GM21367 (cell line): ENCODE results near the gene OR13C2.
"Not testable (repeated sequence)": the region's sequence is repeated elsewhere in the genome, so short reads cannot be mapped to it uniquely, and the experiment has no call there.

Experiments
- ATAC-seq: cut with Tn5 transposase; IDR thresholded peaks from one replicate; pipeline ENCODE4 v1.9.1; 2021; ENCODE audit not compliant: unreplicated experiment

The OR13C2 gene, protein sequence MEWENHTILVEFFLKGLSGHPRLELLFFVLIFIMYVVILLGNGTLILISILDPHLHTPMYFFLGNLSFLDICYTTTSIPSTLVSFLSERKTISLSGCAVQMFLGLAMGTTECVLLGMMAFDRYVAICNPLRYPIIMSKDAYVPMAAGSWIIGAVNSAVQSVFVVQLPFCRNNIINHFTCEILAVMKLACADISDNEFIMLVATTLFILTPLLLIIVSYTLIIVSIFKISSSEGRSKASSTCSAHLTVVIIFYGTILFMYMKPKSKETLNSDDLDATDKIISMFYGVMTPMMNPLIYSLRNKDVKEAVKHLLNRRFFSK

DNA sequence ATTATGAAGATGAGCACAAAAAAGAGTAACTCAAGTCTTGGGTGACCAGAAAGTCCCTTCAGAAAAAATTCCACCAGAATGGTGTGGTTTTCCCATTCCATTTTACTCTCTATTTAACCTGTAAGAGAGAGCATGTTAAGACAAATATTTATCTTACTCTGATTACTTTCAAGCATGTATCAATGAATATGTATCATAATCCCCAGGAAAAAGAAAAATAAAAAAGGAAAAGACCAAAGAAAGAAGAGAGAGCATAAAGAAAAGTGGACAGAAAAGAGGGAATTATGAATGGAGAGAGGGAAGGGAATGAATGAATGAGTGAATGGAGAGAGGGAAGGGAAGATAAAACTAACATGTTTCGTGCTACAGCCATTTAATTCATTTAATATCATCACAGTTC lies at the start of gene OR13C2:
Gene OR13C2 (minus strand): TSS at position 101 of the 400 bp plus-strand sequence. CDS start 0 bp downstream, at position 101.
- not testable (repeated sequence) for ATAC-seq

DNA sequence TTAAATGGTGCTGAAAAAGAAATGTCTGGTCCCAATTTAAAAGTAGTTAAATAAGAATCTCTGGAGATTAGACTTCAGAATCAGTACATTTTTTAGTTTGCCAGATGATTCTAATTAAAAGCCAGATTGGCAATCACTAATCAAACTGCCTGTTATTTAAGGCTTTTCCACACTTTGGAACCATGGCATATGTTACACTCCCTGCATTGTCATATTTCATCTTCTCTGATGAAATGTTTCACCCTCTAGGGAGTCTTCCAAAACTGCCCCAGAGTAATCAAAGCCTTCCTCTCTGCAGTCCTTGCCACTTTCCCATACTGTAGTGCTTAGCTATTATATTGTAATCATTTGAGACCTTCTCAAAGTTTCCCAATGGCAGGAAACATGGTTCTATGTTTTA lies 30.0 kb upstream of the OR13C2 start:
- ATAC-seq = no peak

DNA sequence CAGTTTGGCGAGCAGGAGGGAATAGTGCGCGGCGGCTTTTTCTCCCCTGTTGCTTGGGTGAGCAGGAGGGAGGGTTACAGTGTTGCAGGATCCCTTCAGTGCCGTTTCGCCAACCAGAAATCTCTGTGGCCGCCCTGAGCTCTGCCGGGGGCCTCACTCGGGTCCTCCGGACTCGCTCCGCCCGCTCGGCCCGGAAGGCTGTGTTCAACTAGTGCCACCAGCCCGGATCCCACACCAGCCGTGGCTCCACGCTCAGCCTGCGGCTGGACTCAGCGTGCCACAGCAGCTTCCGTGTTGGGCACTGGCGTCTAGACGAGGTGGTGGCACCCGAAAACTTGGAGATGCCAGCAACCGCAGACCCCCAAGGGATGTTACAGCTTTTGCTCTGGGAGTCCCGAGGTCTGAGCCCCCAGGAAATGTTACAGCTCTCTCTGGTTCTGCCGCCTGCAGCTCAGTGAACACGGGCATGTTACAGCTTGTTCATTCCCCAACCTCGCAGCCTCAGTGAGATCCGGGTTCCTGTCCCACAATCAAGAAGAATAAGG lies 28.6 kb upstream of the OR13C2 start:
- ATAC-seq = no peak

DNA sequence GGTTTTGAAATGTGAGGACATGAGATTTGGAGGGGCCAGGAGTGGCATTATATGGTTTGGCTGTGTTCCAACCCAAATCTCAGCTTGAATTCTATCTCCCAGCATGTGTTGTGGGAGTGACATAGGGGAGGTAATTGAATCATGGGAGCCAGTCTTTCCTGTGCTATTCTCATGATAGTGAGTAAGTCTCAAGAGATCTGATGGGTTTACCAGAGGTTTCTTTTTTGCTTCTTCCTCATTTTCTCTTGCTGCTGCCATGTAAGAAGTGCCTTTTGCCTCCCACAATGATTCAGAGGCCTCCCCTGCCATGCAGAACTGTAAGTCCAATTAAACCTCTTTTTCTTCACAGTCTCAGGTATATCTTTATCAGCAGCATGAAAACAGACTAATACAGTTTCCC lies 20.5 kb upstream of the OR13C2 start:
- not testable (repeated sequence) for ATAC-seq

DNA sequence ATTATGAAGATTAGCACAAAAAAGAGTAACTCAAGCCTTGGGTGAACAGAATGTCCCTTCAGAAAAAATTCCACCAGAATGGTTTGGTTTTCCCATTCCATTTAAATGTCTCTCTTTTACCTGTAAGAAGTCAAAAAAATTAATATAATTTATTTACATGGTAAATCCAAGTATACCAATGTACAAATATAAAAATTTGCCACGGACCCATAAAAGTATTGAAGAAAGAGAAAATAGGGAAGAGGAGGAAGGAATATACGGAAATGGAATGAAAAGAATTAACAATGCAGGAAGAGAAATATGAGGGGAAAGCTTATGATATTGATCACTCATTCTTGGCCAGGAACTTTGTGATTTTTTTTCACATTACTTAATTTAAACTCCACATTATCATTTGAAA lies 12.7 kb upstream of the OR13C2 start, which contains the start of gene OR13C9:
Gene OR13C9 (minus strand): TSS at position 101 of the 400 bp plus-strand sequence. CDS start 0 bp downstream, at position 101.
- ATAC-seq = no peak

DNA sequence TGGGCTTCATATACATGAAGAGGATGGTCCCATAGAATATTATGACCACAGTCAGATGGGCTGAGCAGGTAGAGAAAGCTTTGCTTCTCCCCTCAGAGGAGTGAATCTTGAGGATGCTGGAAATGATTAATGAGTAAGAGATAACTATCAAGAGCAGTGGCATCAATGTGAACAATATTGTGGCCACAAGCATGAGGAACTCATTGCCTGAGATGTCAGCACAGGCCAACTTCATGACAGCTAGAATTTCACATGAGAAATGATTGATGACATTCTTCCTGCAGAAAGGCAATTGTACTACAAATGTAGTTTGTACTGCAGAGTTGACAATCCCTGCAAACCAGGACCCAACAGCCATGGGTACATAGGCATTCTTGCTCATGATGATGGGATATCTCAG lies 12.0 kb upstream of the OR13C2 start:
- no peak for ATAC-seq

DNA sequence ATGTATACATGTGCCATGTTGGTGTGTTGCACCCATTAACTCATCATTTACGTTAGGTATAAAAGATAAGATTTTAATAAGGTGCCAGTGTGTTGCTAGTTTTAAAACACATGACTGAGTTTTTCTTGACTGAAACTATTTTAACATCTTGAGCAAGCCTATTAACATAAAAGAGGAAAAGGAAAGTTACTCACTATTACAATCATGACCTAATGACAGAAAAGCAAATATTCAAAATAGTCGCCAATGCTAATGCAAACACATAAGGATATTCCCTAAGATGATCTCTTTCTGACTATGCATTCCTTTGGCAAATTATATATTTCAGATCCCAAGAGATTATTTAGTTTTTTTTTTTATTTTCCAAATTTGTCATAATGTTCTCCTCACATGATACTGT lies 5.8 kb upstream of the OR13C2 start:
- no peak for ATAC-seq

DNA sequence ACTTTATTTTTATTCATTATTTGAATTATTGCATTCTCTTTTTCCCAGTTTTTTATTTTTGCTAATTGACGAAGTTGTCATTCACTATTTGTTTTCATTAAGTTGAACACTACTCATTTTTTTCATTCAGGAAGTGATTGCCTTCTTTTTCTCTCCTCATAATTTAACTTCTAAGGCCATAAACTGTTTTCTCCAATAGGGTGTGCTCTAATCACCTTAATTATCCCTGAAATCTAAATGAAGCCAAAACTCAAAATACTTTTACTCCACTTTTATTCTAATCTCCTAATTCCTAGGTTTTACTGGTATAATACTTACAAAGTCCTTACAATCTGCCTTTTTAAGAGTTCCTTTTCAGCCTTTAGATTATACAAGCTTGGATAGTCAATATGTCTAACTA lies 2.9 kb upstream of the OR13C2 start:
- ATAC-seq = no peak

DNA sequence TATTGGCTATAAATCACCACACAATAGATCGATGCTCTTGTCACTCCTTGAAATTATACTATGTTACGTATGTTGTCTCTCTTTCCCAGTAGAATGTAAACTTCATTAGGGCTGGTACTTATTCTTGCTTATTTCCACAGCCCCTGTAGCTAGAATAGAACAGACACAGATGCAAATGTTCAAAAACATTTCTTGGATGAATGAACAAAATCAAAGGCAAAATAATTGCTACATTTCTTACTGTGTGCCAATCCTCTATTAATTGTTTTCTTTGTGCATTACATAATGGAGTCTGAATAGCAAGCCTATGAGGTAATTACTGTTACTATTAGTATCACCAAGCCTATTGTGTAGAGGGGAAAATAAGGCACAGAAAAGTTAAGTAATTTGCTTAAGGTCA lies 725 bp upstream of the OR13C2 start:
- no peak for ATAC-seq

DNA sequence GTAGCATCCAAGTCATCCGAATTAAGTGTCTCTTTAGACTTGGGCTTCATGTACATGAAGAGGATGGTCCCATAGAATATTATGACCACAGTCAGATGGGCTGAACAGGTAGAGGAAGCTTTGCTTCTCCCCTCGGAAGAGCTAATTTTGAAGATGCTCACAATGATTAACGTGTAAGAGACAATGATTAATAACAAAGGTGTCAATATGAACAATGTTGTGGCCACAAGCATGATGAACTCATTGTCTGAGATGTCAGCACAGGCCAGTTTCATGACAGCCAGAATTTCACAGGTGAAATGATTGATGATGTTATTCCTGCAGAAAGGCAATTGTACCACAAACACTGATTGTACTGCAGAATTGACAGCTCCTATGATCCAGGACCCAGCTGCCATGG lies 626 bp downstream of the OR13C2 start:
- ATAC-seq = no peak

DNA sequence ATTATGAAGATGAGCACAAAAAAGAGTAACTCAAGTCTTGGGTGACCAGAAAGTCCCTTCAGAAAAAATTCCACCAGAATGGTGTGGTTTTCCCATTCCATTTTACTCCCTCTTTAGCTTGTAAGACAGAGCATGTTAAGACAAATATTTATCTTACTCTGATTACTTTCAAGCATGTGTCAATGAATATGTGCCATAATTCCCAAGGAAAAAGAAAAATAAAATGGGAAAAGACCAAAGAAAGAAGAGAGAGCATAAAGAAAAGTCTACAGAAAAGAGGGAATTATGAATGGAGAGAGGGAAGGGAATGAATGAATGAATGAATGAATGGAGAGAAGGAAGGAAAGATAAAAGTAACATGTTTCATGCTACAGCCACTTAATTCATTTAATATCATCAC lies 6.1 kb downstream of the OR13C2 start, which contains the start of gene OR13C5:
Gene OR13C5 (minus strand): TSS at position 101 of the 400 bp plus-strand sequence. CDS start 0 bp downstream, at position 101.
- ATAC-seq = not testable (repeated sequence)

DNA sequence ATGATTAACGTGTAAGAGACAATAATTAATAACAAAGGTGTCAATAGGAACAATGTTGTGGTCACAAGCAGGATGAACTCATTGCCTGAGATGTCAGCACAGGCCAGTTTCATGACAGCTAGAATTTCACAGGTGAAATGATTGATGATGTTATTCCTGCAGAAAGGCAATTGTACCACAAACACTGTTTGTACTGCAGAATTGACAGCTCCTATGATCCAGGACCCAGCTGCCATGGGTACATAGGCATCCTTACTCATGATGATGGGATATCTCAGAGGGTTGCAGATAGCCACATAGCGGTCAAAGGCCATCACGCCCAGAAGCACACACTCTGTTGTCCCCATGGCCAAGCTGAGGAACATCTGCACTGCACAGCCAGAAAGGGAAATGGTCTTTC lies 6.7 kb downstream of the OR13C2 start:
- ATAC-seq = not testable (repeated sequence)

DNA sequence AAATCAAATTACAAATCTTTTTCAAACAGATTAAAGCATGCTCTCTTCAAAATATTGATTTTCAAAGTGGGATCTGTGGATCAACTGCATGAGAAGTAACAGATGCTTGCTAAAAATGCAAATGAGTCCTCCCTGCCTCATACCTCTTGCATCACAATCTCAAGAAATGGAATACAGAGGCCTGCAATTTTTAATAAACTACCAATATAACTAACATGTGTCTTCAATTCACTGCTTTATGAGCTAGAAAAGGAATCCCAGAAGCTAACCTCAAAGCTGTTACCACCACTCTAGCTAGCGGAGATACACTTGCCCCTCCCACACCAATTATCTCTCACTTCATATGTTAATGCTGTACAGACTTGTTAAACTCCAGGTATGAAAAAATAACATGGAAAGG lies 15.8 kb downstream of the OR13C2 start:
- no peak for ATAC-seq

DNA sequence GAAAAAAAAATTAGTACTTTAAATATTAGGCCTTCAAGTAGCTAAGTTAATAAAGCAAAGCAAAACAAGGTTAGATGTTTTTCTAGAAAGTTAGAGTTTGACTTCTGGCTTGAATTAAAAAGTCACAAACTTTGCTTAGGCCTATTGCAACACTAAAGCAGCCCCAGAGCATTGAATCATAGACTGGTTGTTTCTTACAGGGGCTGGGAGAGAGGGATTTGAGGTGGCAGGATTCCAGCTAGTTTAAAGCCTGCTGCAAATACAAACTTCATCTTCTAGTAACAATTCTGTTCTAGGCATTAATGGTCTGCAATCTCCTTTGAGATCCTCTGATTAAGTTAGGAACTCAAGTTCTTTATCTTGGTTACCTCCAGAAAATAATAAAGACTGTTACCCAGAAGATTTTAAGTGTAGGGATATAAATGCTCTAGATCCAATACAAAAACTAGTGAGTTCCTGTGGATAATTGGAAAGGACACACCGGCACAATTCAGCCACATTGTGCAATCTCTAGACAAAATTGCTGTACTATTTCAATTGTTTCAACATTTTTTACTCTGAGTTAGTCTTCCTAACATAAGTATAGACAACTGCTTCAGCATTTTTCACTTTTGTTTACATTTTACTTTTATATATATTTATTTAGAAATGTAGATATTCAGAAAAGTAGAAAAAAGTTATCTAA lies 18.8 kb downstream of the OR13C2 start:
- ATAC-seq = no peak

DNA sequence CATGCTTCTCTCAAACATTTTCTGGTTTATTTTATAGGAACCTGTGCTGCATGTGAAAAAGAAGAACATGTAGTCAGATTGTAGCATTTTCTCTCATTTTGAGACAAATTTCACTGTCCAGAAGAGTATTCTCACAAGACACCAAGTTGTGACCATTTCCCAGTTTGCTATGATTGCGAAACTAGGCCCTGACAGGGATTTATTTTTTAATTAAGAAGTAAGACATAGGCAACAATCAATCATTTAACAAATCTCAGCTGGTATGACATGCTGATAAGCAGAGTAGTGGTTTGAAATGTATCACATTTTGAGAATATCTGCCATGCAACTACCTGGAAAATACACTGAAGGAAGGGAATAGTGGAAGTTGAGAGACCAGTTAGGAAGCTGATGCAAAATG lies 24.9 kb downstream of the OR13C2 start:
- ATAC-seq = no peak

DNA sequence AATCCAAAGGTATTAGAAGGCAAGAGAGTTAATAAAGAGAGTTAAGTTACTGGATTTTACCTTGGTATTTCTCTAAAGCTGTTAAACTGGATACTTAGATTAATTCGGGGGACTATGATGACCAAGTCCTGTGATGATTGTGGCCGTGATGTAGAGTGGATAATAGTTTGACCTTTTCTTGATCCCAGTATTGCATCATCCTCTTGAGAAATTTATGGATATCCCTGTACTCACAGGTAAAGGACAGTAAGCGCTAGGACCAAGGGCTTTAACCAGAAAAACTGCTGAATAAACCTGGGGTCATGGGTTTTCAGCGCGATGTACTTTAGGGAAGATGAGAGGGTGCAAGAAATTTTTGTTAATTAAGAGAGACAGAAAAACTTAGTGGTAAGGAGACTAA lies 28.2 kb downstream of the OR13C2 start:
- no peak for ATAC-seq

DNA sequence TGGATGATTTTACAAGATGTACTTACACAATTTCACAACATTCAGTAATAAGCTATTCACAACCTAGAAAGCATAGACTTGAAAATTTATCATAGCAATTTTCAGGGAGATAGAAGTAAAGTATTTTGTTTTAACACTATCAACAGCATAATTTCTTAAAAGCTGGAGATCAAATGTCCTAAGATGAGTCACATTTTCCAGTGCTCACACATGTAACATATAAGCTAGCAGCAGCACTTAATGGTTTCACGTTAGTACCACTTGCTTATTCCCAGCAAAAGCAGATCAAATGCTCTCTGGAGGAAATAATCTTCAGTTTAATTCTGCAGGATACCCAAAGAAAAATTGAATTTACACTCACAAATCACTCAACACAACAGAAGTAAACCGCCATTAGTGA lies 30.0 kb downstream of the OR13C2 start:
- no peak for ATAC-seq

DNA sequence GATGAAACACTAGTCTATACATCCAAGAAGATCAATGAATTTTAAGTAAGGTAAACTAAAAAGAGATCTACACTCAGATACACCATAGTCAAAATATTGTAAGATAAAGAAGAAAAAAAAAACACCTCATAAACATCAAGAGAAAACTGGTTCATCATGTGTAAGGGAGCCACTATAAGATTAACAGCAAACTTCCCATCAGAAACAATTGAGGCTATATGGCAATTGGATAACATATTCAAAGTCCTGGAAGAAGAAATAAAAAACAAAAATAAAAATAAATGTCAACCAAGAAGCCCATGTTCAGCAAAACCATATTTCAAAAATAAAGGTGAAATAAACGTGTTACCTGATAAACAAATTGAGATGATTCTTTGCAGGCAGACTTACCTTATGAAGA lies 32.8 kb downstream of the OR13C2 start:
- ATAC-seq = no peak

DNA sequence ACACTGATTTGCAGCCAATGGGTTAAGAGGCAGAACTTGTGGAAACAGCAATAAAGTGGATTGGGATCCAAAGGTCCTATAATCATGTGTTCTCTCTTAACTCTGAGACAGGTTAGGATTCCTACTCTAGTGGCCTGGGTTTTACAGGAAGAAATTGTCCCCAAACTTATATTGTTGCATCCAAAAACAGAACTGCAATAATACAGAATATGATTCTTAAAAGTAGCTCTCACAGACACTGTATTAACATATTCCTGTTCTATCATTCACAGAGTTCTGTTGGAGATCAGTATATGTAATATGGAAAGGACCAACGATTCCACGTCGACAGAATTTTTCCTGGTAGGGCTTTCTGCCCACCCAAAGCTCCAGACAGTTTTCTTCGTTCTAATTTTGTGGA lies 36.6 kb downstream of the OR13C2 start, which contains the start of gene OR13C8:
Gene OR13C8 (plus strand): TSS at position 301 of the 400 bp plus-strand sequence. CDS start 0 bp downstream, at position 301.
- no peak for ATAC-seq

DNA sequence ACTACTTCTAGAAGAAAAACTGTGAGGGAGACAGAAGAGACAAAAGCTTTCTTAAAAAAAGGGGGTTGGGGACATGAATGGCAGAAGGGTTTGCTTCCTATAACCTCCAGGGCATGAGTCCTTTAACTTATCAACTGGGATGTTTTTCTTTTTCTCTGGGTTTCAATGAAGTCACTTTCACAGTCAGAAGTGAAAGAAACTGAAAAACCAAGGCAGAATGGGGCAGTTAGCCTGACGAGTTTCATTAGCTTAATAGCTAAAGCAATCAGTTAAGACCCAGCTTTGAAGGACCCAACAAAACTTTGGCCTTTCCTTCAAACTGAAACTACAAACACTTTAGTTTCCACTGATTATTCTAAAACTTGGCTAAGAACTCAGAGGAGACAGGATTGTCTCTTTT lies 41.1 kb downstream of the OR13C2 start:
- no peak for ATAC-seq

DNA sequence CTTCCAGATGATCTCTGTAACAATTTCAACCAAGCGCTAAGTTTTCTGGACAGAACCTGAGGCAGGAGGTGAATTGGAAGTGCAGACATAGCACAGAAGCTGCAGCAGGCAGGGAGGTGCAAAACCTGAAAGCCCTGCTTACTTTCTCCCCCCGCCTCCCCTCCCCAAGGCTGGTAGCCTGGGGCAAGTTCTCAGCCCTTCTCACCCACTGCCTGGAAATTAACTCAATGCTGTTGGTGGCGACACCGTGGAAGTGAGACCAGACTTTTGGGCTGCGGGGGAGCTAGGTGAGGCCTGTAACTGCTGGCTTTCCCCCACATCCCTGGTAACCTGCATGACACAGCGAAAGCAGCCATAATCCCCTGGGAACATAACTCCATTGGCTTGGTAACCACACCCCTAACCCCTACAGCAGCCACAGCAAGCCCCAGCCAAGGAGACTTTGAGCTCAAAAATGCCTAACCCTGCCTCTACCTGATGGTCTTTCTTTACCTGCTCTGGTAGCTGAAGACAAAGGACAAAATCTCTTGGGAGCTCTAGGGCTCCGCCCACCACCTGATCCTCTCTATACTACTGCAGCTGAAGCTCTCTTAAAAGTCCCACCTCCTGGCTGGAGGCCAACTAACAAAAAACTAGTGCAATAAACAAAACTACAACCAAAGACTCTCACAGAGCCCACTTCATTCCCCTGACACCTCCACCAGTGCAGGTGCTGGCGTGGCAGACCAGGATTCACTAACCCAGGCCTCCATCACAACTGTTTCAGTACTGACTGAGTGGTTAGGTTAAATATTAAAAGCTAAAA lies 48.4 kb downstream of the OR13C2 start:
- no peak for ATAC-seq
